Spleen (tissue), 7 donors: Measurements from ENCODE around the gene FAM120B.

ENCODE experiments used
- CTCF ChIP-seq, 11 experiments: fragments of 200-600 bp in 7 of 11; fragments of 450-650 bp in 4 of 11; sonication (generic) in 4 of 11; IDR thresholded peaks in 8 of 11; conservative IDR thresholded peaks in 3 of 11; 1 replicate in 7 of 11; 2 replicates in 4 of 11; pipeline versions ENCODE4 v1.4.0 to v1.8.0; 2016 to 2021; ENCODE audit warnings: antibody characterized with exemption in 11 of 11, inconsistent platforms in 4 of 11, mild to moderate bottlenecking in 1 of 11
- POLR2A ChIP-seq, 3 donors: fragments of 450-650 bp; IDR thresholded peaks; one replicate each; pipeline ENCODE4 v1.5.1; 2017; ENCODE audit warnings: antibody characterized with exemption in 3 of 3, mild to moderate bottlenecking in 1 of 3
- POLR2AphosphoS5 ChIP-seq, 3 donors: sonication (generic); formaldehyde crosslinking; IDR thresholded peaks; one replicate each; pipeline ENCODE4 v1.5.1; 2017; ENCODE audit warnings: antibody characterized with exemption in 3 of 3
- donor health status: DM: no; HTN: no; CAD: no; lungs with moderate emphysema.
- donor health status: DM: no; HTN: no; CAD: no.
- donor health status: DM: no; HTN: no; CAD: no.

- TF ChIP-seq POLR2A (IDR thresholded peaks at IDR 0.05), result no peak
- no peak for TF ChIP-seq CTCF (IDR thresholded peaks at IDR 0.05 in 8 of 11, conservative IDR thresholded peaks at IDR 0.05 in 3 of 11)
- no peak for TF ChIP-seq POLR2AphosphoS5 (IDR thresholded peaks at IDR 0.05)
Observed at GRCh38 chr6:170263410-170263809, 43.1 kb upstream of the FAM120B start.
